GM12801 (cell line): Measurements from ENCODE around the gene AGMO.

ENCODE experiments used
- TF ChIP-seq, protein P1 (sequence below): IDR thresholded peaks from one replicate; pipeline ENCODE4 v1.5.1; 2011; ENCODE audit warnings: control low read depth; ENCODE audit not compliant: insufficient read length; ENCODE audit errors: extremely low read depth

The AGMO gene

DNA sequence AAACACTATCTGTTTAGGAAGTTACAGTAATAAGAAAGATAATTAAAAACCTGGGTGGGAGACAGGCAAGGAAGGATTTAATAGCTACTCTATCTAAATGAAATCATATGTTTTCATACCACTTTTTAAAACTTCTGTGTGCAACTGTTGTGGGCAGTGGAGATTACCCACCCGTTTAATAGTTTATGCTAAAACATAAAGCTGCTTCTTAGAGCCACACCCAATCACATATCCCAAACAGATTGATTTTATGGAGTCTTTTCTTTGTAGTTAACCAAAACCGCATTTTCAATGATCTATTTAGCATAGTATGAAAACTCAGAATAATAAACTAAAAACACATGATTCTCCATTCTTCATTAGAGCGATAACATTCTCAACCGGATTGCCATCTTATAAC is 304.1 kb downstream of the AGMO start:
- TF ChIP-seq, protein P1, sequence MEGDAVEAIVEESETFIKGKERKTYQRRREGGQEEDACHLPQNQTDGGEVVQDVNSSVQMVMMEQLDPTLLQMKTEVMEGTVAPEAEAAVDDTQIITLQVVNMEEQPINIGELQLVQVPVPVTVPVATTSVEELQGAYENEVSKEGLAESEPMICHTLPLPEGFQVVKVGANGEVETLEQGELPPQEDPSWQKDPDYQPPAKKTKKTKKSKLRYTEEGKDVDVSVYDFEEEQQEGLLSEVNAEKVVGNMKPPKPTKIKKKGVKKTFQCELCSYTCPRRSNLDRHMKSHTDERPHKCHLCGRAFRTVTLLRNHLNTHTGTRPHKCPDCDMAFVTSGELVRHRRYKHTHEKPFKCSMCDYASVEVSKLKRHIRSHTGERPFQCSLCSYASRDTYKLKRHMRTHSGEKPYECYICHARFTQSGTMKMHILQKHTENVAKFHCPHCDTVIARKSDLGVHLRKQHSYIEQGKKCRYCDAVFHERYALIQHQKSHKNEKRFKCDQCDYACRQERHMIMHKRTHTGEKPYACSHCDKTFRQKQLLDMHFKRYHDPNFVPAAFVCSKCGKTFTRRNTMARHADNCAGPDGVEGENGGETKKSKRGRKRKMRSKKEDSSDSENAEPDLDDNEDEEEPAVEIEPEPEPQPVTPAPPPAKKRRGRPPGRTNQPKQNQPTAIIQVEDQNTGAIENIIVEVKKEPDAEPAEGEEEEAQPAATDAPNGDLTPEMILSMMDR: no peak

DNA sequence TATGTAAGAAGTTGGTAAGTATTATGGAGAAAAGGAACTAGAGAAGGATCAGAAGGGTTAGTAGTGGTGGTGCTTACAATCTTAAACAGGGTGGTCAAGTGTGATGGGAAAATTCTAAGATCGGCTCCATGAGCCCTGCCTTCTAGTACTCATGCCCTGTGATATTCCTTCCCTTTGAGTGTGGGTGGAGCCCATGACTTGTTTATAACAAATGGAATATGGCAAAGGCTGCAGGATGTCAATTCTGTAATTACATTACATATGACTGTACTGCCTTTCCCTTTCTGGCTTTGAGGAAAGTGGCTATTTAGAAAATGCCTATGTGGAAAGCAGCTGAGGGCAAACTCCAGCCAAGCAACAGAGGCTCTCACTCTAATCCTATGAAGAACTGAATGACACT is 309.6 kb downstream of the AGMO start:
- TF ChIP-seq, protein P1: no peak

DNA sequence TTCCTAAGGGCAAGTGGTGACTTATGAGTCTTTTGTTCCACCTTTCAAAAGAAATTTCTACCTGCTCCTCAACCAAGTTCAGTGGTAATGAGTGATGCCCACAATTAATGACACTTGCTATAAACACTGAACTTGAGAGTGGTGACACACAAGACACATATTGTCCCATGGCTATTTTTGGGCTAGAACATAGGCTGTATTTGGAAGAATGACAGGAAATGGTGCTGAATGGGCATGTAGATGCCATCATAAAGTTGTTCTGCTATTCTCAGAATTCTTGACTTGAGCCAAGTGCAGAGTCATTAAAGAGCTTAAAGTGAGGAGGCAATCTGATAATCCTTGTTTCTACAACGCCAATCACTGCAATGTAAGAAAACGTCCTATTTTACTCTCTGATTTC is 313.3 kb downstream of the AGMO start:
- TF ChIP-seq, protein P1: no peak

DNA sequence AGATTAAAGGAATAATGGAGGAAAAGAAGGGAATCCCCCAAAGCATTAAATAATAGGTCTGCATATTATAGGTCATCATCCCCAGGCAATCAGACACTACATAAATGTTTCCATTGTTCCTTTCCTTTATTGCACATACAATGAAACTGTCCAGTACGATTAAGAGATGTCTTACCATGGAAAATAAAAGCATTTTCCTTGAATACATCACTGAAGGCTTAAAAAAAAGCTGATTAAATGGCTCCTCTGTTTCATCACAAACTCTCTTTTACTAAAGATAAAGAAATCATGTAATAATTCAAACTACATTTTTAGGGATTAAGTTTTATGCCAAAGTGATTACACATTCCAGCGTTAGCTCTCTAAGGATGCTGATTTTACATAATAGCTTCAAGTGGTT is 316.0 kb downstream of the AGMO start:
- TF ChIP-seq, protein P1: no peak

DNA sequence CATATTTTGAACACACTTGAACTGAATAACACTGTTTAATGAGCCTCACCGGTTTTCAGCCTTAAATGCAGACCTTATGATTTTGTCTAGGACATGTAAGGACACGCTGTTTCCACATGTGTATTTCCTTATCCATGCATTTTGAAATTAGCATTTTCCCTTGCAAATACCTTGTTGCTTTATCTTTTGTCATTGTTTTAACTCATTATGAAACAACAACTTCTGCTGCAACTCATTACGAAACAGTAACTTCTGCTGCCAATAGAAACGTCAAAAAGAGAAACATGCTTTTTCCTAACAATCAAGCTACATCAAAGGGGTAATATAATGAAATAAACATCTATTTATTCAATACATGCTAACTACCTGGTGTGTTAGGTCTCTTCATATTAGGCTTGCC is 322.0 kb downstream of the AGMO start:
- TF ChIP-seq, protein P1: no peak

DNA sequence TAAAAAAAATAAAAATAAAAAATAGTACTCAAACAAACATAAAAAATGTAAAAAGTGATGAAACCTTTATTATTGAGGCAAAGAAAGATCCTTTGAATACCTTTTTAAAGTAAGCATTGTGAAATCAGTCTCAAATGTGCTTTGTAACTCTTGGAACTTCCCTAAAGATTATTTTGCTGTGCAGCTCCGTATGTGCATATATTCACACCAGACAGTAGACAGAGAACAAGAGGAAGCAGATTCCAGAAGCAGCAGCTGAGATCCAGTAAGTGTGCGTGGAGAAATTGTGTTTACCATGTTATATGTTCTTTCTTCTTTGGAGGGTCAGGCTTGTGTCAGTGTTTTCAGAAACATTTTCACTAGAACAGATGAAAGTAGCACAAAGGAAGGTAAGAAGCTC is 324.9 kb downstream of the AGMO start:
- TF ChIP-seq, protein P1: no peak

DNA sequence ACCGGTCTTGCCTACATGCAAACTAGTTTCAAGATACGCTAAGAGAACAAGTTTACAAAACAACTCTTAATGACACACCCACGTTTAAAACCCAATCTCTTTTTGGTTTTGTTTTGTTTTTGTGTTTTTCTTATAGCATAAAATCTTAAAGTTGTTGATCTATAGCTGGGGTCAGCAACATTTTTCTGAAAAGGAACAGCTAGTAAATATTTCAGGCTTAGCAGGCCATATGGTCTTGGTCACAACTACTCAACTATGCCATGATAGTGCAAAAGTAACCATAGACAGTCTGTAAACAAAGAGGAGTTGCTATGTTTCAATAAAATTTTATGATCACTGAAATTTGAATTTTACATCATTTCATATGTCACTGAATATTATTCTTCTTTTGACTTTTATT is 327.4 kb downstream of the AGMO start:
- TF ChIP-seq, protein P1: no peak

DNA sequence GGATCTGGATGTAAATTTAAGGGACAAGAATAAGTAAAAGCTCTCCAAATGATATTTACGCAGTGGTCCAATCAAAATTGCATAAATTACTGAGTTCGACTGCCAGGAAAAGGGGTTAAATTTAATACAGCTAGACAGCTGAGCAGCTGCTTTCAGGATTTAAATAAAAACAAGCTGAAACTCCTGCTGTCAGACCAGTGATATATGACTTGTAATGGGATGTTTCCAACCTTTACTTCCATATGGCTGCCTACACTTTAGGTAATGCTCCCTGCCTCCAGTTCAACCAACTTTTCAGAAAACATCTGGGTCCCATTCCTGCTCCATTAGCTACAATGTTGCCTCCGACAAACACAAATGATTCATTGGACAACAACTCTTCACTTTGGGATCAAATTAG is 333.0 kb downstream of the AGMO start:
- TF ChIP-seq, protein P1: no peak
